Measurements from ENCODE around the gene ABCC1.

Gene ABCC1

DNA sequence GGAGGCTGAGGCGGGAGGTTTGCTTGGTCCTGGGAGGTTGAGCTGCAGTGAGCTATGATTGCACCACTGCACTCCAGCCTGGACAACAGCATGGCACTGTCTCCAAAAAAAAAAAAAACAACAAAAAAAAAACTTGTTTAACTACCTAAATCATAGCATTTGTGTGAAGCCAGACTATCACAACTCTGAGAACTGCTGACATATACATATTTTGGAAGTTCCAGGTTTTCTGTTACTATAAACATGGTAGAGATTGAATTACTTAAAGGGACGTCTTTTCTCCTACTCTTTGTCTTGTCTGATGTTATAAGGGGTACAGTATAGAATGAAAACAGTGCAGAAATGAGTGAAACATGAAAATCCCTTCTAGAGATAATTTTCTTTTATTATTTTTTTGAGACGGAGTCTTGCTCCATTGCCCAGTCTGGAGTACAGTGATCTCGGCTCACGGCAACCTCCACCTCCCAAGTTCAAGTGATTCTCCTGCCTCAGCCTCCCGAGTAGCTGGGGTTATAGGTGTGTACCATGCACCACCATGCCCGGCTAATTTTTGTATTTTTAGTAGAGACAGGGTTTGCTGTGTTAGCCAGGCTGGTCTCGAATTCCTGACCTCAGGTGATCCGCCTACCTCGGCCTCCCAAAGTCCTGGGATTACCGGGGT, 18.4 kb downstream of the ABCC1 start:
- no peak overlapping the region for H3K4me3 ChIP-seq (ENCODE audit: low read depth, low read length)
- DNase-seq (ENCODE audit: low read depth) = no peak
- no peak for TF ChIP-seq CTCF (IDR thresholded peaks at IDR 0.05; ENCODE audit: low read depth, low read length, missing control alignments)

DNA sequence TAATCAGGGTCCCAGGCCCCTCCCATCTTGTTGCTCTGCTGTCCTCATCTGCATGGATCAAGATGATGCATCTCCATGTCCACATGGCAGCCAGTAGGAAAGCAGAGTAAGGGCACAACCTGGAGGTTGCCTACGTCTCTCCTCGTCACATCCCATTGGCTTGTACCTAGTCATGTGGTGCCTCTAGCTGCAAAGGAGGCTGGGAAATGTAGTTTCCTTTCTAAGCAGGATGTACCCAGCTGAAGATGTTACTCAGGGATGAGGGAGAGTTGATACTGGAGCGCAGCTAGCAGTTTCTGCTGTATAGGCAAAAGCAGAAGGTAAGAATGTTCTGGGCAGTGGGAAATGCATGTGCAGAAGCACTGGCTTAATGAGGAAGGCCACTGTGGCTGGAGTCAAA, 20.8 kb downstream of the ABCC1 start:
- no peak for TF ChIP-seq CTCF (IDR thresholded peaks at IDR 0.05; ENCODE audit: low read depth, low read length, missing control alignments)
- H3K4me3 ChIP-seq (ENCODE audit: low read depth, low read length) = no peak overlapping the region
- no peak for DNase-seq (ENCODE audit: low read depth)

DNA sequence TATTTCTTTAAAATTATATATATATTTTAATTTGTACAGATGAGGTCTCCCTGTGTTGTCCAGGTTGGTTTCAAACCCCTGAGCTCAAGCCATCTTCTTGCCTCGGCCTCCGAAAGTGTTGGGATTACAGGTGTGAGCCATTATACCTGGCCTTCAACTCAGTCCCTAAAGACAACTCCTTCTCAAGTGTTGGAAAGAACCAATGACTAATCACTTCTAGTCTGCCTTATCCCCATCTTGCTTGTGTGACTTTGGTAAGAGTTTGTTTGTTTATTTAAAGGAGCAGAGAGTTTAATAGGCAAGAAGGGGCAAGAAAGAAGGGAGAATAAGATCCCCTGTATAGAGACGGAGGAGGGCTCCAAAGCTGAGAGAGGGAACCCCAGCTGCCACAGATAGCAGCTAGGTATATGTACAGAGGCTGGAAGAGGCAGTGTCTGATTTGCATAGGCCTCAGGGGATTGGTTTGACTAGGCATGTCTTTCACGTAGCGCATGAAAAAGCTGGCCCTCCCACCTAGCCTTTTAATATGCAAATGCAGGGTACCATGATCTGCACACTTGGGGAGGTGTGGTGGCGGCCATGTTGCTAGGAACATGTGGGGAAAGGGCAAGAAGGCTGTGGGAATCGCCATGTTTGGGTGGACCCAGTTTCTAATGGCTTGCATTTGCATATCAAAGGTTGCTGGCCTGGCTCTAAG, 21.5 kb downstream of the ABCC1 start:
- no peak overlapping the region for H3K4me3 ChIP-seq (ENCODE audit: low read depth, low read length)
- DNase-seq (ENCODE audit: low read depth) = no peak
- no peak for TF ChIP-seq CTCF (IDR thresholded peaks at IDR 0.05; ENCODE audit: low read depth, low read length, missing control alignments)

GRCh38 chr16:15971440-15971815, 22.0 kb downstream of the ABCC1 start:
- no peak for TF ChIP-seq CTCF (IDR thresholded peaks at IDR 0.05; ENCODE audit: low read depth, low read length, missing control alignments)
- DNase-seq (ENCODE audit: low read depth) = no peak
- H3K4me3 ChIP-seq (ENCODE audit: low read depth, low read length) = no peak overlapping the region

- no peak overlapping the region for H3K4me3 ChIP-seq (ENCODE audit: low read depth, low read length)
- TF ChIP-seq CTCF (IDR thresholded peaks at IDR 0.05; ENCODE audit: low read depth, low read length, missing control alignments) = no peak
- no peak for DNase-seq (ENCODE audit: low read depth)
Measured at GRCh38 chr16:15972046-15972868, 22.8 kb downstream of the ABCC1 start.

DNA sequence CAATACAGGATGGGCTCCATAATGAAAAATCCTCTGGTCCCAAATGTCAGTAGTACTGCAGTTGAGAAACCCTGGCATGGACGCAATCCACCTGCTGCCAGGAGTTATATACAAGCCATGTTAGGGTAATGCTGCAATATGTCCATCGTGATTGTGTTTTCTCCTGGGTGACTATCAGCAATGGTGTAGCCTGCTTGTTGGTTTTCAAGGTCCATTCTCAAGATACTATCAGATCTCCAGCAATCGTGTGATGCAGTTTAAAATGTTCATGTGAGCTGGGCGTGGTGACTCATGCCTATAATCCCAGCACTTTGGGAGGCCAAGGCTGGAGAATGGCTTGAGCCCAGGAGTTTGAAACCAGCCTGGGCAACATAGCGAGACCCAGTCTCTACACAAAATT, 24.0 kb downstream of the ABCC1 start:
- DNase-seq (ENCODE audit: low read depth) = no peak
- H3K4me3 ChIP-seq (ENCODE audit: low read depth, low read length) = no peak overlapping the region
- no peak for TF ChIP-seq CTCF (IDR thresholded peaks at IDR 0.05; ENCODE audit: low read depth, low read length, missing control alignments)
